Measurements from ENCODE around the gene UBE3C. TPM values are rescaled to one million over a fixed set of nuclear protein-coding genes. Genes with fewer than 3 reads are reported as not detected.

UBE3C gene
- total and polyA plus RNA-seq, 2 of the 13 experiments (the other 11 are each of a cell fraction or from before 2014, with no cell fraction given) = 27.0 to 48.2 TPM

- ATAC-seq (peak; percentile 21), FAIRE-seq (no peak), DNase-seq (ENCODE audit: low spot score) (no peak)
- H3K27ac ChIP-seq (ENCODE audit: extremely low read length, insufficient read depth, low read length) = no peak overlapping the region
- no peak overlapping the region for H2AFZ ChIP-seq (ENCODE audit: low read length)
- ChIA-PET CTCF (ENCODE audit: low intra/inter-chr PET ratio, low total read pairs) (no interaction called here), POLR2A (no interaction called here)
- H3K79me2 ChIP-seq (ENCODE audit: insufficient read depth, low read length) = no peaks in the 10 kb centered on the region
- 29% methylated on average over 13 of the region's 77 CpGs for WGBS (ENCODE audit: low lambda C conversion rate)
- H4K20me1 ChIP-seq (ENCODE audit: insufficient read depth, low read length) = no peaks in the 10 kb centered on the region
- no peaks in the 10 kb centered on the region for H3K36me3 ChIP-seq (replicated peaks in 1 of 2; ENCODE audit: control insufficient read depth in 1 of 2, insufficient read depth in 2 of 2, low read length in 2 of 2)
- H3K4me2 ChIP-seq (ENCODE audit: low read depth, low read length) = peak overlapping the region; percentile 65
- H3K9ac ChIP-seq (ENCODE audit: insufficient read depth, low read depth, low read length) = no peak overlapping the region
- BruUV-seq (replicated peaks) = no TSS peak
- peak overlapping the region; percentile 17 to 59 (median 37); a peak in 5 of 6 replicates for H3K4me3 ChIP-seq (replicated peaks in 1 of 3; ENCODE audit: insufficient read depth in 1 of 3, low read depth in 2 of 3, low read length in 3 of 3)
- intact Hi-C loops (cut with micrococcal nuclease; ENCODE audit: unreplicated experiment) (no loop called here), in situ Hi-C loops (cut with HindIII; ENCODE audit: extremely low pct_ligation_motif_present, low pct_unique_long_range_greater_than_20kb) (no loop called here)
- H3K9me3 ChIP-seq (ENCODE audit: low read length) = no peaks in the 10 kb centered on the region
- H3K27me3 ChIP-seq (ENCODE audit: control insufficient read depth in 1 of 2, insufficient read depth in 2 of 2, low read length in 2 of 2) = peaks cover 6 to 23% of the 10 kb centered on the region in 2 experiments; a peak in 4 of 5 replicates
- peaks cover 72% of the 10 kb centered on the region for H3K4me1 ChIP-seq (ENCODE audit: insufficient read depth, low read length)
- TF ChIP-seq, protein P1, sequence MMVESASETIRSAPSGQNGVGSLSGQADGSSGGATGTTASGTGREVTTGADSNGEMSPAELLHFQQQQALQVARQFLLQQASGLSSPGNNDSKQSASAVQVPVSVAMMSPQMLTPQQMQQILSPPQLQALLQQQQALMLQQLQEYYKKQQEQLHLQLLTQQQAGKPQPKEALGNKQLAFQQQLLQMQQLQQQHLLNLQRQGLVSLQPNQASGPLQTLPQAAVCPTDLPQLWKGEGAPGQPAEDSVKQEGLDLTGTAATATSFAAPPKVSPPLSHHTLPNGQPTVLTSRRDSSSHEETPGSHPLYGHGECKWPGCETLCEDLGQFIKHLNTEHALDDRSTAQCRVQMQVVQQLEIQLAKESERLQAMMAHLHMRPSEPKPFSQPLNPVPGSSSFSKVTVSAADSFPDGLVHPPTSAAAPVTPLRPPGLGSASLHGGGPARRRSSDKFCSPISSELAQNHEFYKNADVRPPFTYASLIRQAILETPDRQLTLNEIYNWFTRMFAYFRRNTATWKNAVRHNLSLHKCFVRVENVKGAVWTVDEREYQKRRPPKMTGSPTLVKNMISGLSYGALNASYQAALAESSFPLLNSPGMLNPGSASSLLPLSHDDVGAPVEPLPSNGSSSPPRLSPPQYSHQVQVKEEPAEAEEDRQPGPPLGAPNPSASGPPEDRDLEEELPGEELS (CRISPR knock-in tag; IDR thresholded peaks at IDR 0.05) = no peak
- no peak for TF ChIP-seq BCLAF1 (IDR thresholded peaks at IDR 0.05)
- TF ChIP-seq TBX3 (IDR thresholded peaks at IDR 0.05; ENCODE audit: borderline replicate concordance) = no peak
- TF ChIP-seq DZIP1 (CRISPR knock-in tag; IDR thresholded peaks at IDR 0.05) = no peak
- TF ChIP-seq CCDC6 (CRISPR knock-in tag; IDR thresholded peaks at IDR 0.05) = no peak
- 0 out of 2 replicates have a peak, but pooled peaks have one; percentile 51 for TF ChIP-seq NR1H2 (CRISPR knock-in tag; IDR thresholded peaks at IDR 0.05; ENCODE audit: borderline replicate concordance, low read depth)
- TF ChIP-seq TCF7 (IDR thresholded peaks at IDR 0.05; ENCODE audit: low read depth) = no peak
- TF ChIP-seq ZNF816 (CRISPR knock-in tag; IDR thresholded peaks at IDR 0.05; ENCODE audit: borderline replicate concordance) = no peak
- peak; percentile 91 for TF ChIP-seq ZNF687 (CRISPR knock-in tag; IDR thresholded peaks at IDR 0.05)
These were observed 140.3 kb downstream of the UBE3C start for GRCh38 chr7:157278791-157279724.

Measured in HepG2 (cell line).